DMS153 treated with DMSO at 0.1 percent for 48 hours (cell line): ENCODE measurements around the gene RAB7B.
"Not testable (repeated sequence)": the region's sequence is repeated elsewhere in the genome, so short reads cannot be mapped to it uniquely, and the experiment has no call there.

Experiments
- DNase-seq: peaks from one replicate; lab custom pipeline; 2025; ENCODE audit not compliant: unreplicated experiment; lab: John Stamatoyannopoulos, UW

Gene RAB7B, protein sequence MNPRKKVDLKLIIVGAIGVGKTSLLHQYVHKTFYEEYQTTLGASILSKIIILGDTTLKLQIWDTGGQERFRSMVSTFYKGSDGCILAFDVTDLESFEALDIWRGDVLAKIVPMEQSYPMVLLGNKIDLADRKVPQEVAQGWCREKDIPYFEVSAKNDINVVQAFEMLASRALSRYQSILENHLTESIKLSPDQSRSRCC

GRCh38 chr1:206002871-206003801 is at the start of gene RAB7B:
Gene RAB7B, minus strand, starts transcription at chr1:206003395. Its CDS starts 9,260 bp downstream, at chr1:205994135.
- no peak for DNase-seq

- not testable (repeated sequence) for DNase-seq
Observed at GRCh38 chr1:206052231-206052865, 49.2 kb upstream of the RAB7B start.

DNA sequence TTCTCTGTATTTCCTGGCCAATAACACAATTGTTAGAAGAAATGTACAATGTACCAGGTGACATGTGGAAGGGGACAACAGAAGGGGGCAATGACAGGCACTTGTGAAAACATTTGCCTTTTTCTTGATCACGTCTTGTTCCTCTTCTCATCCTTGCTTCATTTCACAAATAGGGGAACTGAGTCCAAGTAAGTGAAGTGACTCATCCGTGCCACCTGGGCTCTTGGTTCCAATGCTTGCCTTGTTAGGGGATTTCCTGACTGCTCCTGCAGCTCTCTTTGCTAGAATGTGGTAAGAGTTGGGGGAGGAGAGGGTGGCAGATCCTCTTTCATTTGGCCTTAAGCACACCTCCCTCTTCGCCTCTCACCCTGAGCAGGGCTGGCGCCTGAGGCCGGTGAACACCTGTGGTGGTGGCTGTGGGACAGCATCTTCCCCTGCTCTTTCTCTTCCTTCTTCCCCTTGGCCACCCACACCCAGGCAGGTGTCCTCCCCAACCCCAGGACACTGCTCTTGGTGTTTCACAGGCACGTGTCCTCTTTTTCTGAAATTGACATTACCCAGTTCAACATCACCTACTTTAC is 47.5 kb upstream of the RAB7B start:
- no peak for DNase-seq

- no peak for DNase-seq
Observed at GRCh38 chr1:206049919-206050600, 46.9 kb upstream of the RAB7B start.

GRCh38 chr1:206049293-206049692 is 46.1 kb upstream of the RAB7B start:
- DNase-seq: no peak

- no peak for DNase-seq
Observed at GRCh38 chr1:206048582-206048981, 45.4 kb upstream of the RAB7B start.

DNA sequence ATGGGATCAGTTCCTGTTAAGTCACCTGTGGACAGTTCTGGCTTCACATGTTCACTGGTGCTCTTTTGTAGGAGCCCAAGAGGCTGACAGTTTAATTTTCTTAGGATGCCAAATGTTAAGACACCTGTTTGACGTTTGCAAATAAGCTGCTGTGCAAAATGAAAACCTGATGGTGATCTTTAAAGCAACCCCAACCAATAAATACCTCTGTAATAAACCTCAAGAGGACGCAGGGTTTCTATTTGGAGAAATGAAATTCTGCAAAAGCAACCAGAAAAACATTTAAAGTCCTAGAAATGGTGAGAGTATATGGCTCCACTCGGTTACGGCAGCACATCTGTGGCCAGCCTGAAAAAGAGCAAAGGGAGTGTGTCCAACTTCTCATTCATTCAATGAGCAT is 44.1 kb upstream of the RAB7B start:
- no peak for DNase-seq

GRCh38 chr1:206041640-206042039 is 38.4 kb upstream of the RAB7B start:
- no peak for DNase-seq

DNA sequence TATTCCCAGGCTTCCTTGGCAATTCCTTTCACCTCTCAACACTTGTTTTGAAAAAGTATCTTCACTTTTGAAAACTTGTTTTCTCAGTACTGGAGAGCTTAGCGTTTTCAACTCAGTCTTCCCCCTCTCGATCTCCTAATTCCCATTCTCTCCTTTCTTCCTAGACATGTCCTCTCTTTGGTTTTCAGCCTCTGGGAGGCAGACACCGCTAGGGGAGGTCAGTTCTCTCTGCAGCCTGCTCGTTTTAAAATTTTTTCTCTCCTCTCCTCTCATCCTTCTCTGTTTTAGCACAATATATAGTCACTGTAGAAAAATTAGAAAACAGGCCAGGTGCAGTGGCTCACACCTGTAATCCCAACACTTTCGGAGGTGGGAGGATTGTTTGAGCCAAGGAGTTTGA is 37.1 kb upstream of the RAB7B start:
- no peak for DNase-seq

DNA sequence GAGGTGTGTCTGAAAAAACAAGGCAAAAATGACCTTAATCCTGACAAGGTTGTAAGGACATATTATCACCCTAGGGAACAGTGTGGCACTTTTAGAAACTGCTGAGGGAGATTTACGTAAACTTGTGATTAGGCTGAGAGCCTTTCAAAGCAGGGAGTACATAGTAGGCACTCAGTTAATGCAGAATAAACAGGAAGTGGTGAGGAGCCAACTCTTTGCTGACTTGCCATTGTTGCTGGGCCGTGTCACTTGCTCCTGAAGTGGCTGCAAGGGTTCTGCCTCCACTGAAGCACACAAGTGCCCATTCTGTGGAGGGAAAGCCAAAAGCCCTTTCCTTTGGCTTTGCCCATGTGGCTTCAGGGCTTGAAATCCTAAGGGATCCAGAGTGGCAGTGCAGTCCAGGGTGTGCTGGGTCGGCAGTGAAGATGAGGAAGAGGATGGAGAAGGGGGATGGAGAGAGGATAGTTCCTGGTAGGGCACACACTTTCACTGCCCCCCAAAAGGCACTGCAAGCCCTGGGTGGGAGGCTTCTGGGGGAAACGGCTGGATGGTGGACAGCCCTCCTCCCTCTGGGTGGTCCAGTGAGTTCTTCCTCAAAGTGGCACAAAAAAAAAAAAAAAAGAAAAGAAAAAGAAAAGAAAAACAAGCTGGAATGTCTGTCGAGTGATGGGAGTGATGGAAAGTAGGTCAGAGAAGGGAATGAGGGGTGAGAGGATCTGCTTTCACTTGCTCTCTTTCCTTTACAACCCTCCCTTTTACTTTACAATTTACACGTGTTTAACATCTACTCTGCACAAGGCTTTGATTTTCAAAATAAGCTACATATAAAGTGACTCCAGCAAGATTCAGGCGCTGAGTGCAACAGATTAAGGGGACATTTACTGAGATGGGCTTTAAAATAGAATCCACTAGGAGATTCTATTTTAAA is 36.1 kb upstream of the RAB7B start:
- no peak for DNase-seq

GRCh38 chr1:206037581-206037980 is 34.4 kb upstream of the RAB7B start:
- DNase-seq: no peak

- DNase-seq: no peak
Observed at GRCh38 chr1:206036663-206037455, 33.7 kb upstream of the RAB7B start.

- DNase-seq: peak; percentile 58
Observed at GRCh38 chr1:206035027-206035426, 31.8 kb upstream of the RAB7B start.

GRCh38 chr1:206032380-206033140 is 29.4 kb upstream of the RAB7B start:
- no peak for DNase-seq

- peak; percentile 96 for DNase-seq
Observed at GRCh38 chr1:206030714-206031113, 27.5 kb upstream of the RAB7B start.

- DNase-seq: no peak
Observed at GRCh38 chr1:206030191-206030590, 27.0 kb upstream of the RAB7B start.

- DNase-seq: no peak
Observed at GRCh38 chr1:206029484-206029883, 26.3 kb upstream of the RAB7B start.

DNA sequence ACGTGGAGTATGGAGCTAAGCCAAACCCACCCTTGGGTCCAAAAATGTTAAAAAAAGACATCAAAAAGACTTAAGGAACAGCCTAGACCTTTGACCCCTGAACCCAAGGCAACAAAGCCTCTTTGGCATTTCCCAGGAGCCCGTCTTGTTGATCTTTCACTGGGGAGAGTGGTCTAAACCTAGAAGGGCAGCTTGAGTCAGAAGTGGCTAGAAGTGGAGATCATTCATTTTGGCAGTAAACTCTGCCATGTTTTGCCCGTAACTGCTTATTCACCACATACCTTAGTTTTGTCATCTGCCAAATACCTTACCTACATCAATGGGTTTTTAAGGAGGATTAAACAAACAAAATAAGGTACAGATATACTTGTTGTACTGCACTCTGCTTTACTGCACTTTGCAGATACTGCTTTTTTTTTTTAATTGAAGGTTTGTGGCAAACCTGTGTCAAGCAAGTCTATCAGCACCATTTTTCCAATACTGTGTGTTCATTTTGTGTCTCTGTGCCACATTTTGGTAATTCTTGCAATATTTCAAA is 22.2 kb upstream of the RAB7B start:
- DNase-seq: no peak
